IMR-90 (cell line): ENCODE measurements around the gene RPS6KA2.

Source experiments
- CEBPB ChIP-seq: IDR thresholded peaks from 2 replicates; pipeline ENCODE4 v1.6.1; 2012; ENCODE audit warnings: low read depth, low read length, improper control_type of control experiment
- CTCF ChIP-seq: conservative IDR thresholded peaks from 2 replicates; pipeline ENCODE4 v1.5.1; 2012; ENCODE audit warnings: mild to moderate bottlenecking, low read depth, low read length, improper control_type of control experiment
- FOS ChIP-seq: fragments of 150-350 bp; IDR thresholded peaks from 2 replicates; pipeline ENCODE4 v1.6.1; 2016; ENCODE audit warnings: low read depth, low read length
- MAFK ChIP-seq: IDR thresholded peaks from 2 replicates; pipeline ENCODE4 v1.6.1; 2012; ENCODE audit warnings: low read depth, low read length, improper control_type of control experiment
- MAZ ChIP-seq: IDR thresholded peaks from 2 replicates; pipeline ENCODE4 v1.6.1; 2012; ENCODE audit warnings: low read depth, mild to moderate bottlenecking, low read length, improper control_type of control experiment, moderate library complexity, borderline replicate concordance
- POLR2A ChIP-seq: IDR thresholded peaks from 2 replicates; pipeline ENCODE4 v1.6.1; 2012; ENCODE audit warnings: mild to moderate bottlenecking, low read depth, low read length
- RAD21 ChIP-seq: IDR thresholded peaks from 2 replicates; pipeline ENCODE4 v1.6.1; 2012; ENCODE audit warnings: low read length, improper control_type of control experiment
- USF2 ChIP-seq: fragments of 150-350 bp; IDR thresholded peaks from 2 replicates; pipeline ENCODE4 v1.6.1; 2017; ENCODE audit warnings: mild to moderate bottlenecking, antibody characterized with exemption, low read length, low read depth

GRCh38 chr6:166394036-166394892 is 232.8 kb downstream of the RPS6KA2 start:
- TF ChIP-seq USF2 (no peak), CTCF (no peak), POLR2A (no peak), CEBPB (no peak), FOS (no peak), MAZ (no peak), MAFK (no peak), RAD21 (no peak)
